Natural killer cell (primary cell): ENCODE data around the gene PITPNM3. TPM values are rescaled to one million over a fixed set of nuclear protein-coding genes. Genes with fewer than 3 reads are reported as not detected.

Experiments used
- ATAC-seq, 3 donors: fragments of 150-1000 bp in 2 of 3; fragments of 200-7000 bp in 1 of 3; cut with Tn5 transposase; 1 replicate in 1 of 3; 2 replicates in 2 of 3; pipeline ENCODE4 v1.10.0; 2021; ENCODE audit warnings: mild to moderate bottlenecking in 2 of 3, moderate library complexity in 2 of 3
- DNase-seq, 2 donors: peaks; one replicate each; pipeline versions ENCODE4 v3.0.0 to v3.0.0-alpha.2; 2013 to 2021; ENCODE audit warnings: mixed read lengths in 1 of 2
- H3K27ac ChIP-seq: one replicate; pipeline ENCODE4 v1.5.1; 2013; ENCODE audit warnings: mild to moderate bottlenecking, low read length
- H3K27me3 ChIP-seq: one replicate; pipeline ENCODE4 v1.6.1; 2013; ENCODE audit warnings: low read length; ENCODE audit not compliant: control insufficient read depth, insufficient read depth
- H3K36me3 ChIP-seq: one replicate; pipeline ENCODE4 v1.6.1; 2013; ENCODE audit warnings: low read length; ENCODE audit not compliant: control insufficient read depth, insufficient read depth
- H3K4me1 ChIP-seq: one replicate; pipeline ENCODE4 v1.6.1; 2013; ENCODE audit warnings: low read length; ENCODE audit not compliant: control insufficient read depth, insufficient read depth
- H3K4me3 ChIP-seq: one replicate; pipeline ENCODE4 v1.5.1; 2013; ENCODE audit warnings: low read length
- H3K9me3 ChIP-seq: one replicate; pipeline ENCODE4 v1.6.1; 2013; ENCODE audit warnings: low read length; ENCODE audit not compliant: control insufficient read depth, insufficient read depth
- H3K27ac Mint-ChIP-seq, 2 donors: one replicate each; pipeline ENCODE4 v1.8.0; 2022; ENCODE audit warnings: mild to moderate bottlenecking in 2 of 2, mixed read lengths in 2 of 2, moderate library complexity in 1 of 2
- H3K27me3 Mint-ChIP-seq, 2 donors: one replicate each; pipeline ENCODE4 v1.8.0; 2022; ENCODE audit warnings: low read depth in 2 of 2, mixed read lengths in 2 of 2
- H3K36me3 Mint-ChIP-seq: one replicate; pipeline ENCODE4 v1.8.0; 2022; ENCODE audit warnings: mixed read lengths
- H3K4me1 Mint-ChIP-seq, 2 donors: one replicate each; pipeline ENCODE4 v1.8.0; 2022; ENCODE audit warnings: mixed read lengths in 2 of 2
- H3K4me3 Mint-ChIP-seq: one replicate; pipeline ENCODE4 v1.8.0; 2022; ENCODE audit warnings: mild to moderate bottlenecking, moderate library complexity, mixed read lengths
- H3K9me3 Mint-ChIP-seq, 2 donors: one replicate each; pipeline ENCODE4 v1.8.0; 2022; ENCODE audit warnings: mixed read lengths in 2 of 2
- WGBS: methylation state at CpG from one replicate; pipeline ENCODE4 v1.1.7; 2013; ENCODE audit warnings: missing lambda C conversion rate; ENCODE audit not compliant: insufficient coverage; 5-methylcytosine and 5-hydroxymethylcytosine counted together
- intact Hi-C: fragments of 100-400 bp; cut with micrococcal nuclease; formaldehyde crosslinking; loops from one replicate; pipeline ENCODE4 v1.14.2; 2022
- total RNA-seq, 4 donors: library from RNA; stranded (reverse); fragments of 120-200 nt in 1 of 4; gene quantifications; one replicate each; pipeline versions ENCODE4 v1.2.3 to v1.2.4, GENCODE V29; 2013 to 2022
- TF ChIP-seq, protein P1 (sequence below): fragments of 200-600 bp; IDR thresholded peaks from one replicate; pipeline ENCODE4 v1.8.0; 2022; ENCODE audit warnings: antibody characterized with exemption

The PITPNM3 gene
- total RNA-seq, 3 donors from 2014 or later (not counting 1 experiment from before 2014, with no cell fraction given), result 0.42 to 0.75 (median 0.50) TPM

DNA sequence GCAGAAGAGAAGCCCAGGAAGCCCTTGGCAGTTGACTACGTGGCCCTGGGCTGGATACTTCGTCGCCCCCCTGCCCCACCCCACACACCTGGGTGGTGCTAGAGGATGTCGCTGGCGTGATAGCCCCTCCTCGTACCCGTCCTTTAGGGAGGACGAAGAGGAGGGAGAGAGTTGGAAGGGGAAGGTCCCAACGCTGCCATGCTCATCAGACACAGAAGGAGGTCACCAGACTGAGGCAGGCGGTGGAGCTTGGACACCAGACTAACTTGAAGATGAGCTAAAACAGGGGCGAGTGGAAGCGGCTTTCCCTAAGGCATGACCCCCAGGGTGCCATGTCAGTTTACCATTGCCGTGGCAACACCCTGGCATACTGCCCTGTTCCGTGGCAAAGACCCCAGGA lies 132.4 kb downstream of the PITPNM3 start:
- intact Hi-C loops, result no loop called here
- H3K27me3 Mint-ChIP-seq, result peaks cover 22 to 24% of the 10 kb centered on the region in 2 donors

DNA sequence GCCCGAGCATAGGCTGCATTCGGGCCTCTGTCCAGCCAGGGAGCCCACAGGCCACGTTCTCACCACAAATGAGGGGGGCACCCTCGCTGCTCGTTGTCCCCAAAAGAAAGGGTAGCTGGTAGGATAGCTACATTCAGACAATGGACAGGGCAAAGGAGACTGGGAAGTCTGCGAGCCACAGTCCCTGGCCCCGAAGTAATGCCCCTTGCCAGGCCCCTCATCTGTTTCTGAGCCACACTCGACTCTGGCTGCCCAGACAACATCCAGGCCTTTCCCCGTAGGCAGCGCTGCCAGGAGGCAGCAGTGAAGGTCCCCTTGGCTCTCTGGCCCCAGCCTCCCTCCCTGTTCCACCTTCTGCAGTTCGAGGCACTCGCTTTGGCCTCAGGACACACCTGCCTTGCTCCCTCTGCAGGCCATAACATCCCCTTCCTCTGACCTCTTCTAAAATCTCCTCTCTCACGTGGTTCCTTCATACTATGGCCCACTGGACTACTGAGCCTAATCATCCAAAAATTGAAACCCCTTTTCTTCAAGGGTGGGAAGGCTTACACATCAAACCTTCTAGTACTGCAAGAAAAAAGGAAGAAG lies 133.6 kb downstream of the PITPNM3 start:
- Histone ChIP-seq H3K36me3 (no peaks in the 10 kb centered on the region), H3K27ac (no peak overlapping the region), H3K4me1 (peaks cover 21% of the 10 kb centered on the region), H3K9me3 (no peaks in the 10 kb centered on the region), H3K27me3 (no peaks in the 10 kb centered on the region), H3K4me3 (no peak overlapping the region)
- intact Hi-C loops, result loop anchor here (1.0 kb wide), 2 partner anchors 830 to 835 kb away; no protein-coding TSS in a partner anchor
- H3K27ac Mint-ChIP-seq, result no peak overlapping the region
- TF ChIP-seq, protein P1, sequence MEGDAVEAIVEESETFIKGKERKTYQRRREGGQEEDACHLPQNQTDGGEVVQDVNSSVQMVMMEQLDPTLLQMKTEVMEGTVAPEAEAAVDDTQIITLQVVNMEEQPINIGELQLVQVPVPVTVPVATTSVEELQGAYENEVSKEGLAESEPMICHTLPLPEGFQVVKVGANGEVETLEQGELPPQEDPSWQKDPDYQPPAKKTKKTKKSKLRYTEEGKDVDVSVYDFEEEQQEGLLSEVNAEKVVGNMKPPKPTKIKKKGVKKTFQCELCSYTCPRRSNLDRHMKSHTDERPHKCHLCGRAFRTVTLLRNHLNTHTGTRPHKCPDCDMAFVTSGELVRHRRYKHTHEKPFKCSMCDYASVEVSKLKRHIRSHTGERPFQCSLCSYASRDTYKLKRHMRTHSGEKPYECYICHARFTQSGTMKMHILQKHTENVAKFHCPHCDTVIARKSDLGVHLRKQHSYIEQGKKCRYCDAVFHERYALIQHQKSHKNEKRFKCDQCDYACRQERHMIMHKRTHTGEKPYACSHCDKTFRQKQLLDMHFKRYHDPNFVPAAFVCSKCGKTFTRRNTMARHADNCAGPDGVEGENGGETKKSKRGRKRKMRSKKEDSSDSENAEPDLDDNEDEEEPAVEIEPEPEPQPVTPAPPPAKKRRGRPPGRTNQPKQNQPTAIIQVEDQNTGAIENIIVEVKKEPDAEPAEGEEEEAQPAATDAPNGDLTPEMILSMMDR, result no peak
- no peak overlapping the region for H3K4me3 Mint-ChIP-seq
- ATAC-seq, result no peak
- peaks cover 11 to 19% of the 10 kb centered on the region in 2 donors for H3K4me1 Mint-ChIP-seq
- H3K27me3 Mint-ChIP-seq, result peaks cover 22 to 23% of the 10 kb centered on the region in 2 donors
- 77% methylated on average over 13 of the region's 13 CpGs for WGBS
- no peaks in the 10 kb centered on the region for H3K9me3 Mint-ChIP-seq
- H3K36me3 Mint-ChIP-seq, result no peaks in the 10 kb centered on the region
- DNase-seq, result no peak

More for the DNA sequence above, 132.4 kb downstream of the PITPNM3 start:
- Histone ChIP-seq H3K27ac (no peak overlapping the region), H3K4me3 (no peak overlapping the region), H3K27me3 (no peaks in the 10 kb centered on the region), H3K36me3 (no peaks in the 10 kb centered on the region), H3K4me1 (peaks cover 27% of the 10 kb centered on the region), H3K9me3 (no peaks in the 10 kb centered on the region)
- ATAC-seq, result no peak
- H3K36me3 Mint-ChIP-seq, result no peaks in the 10 kb centered on the region
- H3K4me3 Mint-ChIP-seq, result no peak overlapping the region
- H3K9me3 Mint-ChIP-seq, result no peaks in the 10 kb centered on the region
- no peak for DNase-seq
- WGBS, result 82% methylated on average over 13 of the region's 14 CpGs
- peaks cover 11 to 19% of the 10 kb centered on the region in 2 donors for H3K4me1 Mint-ChIP-seq
- TF ChIP-seq, protein P1, result no peak
- H3K27ac Mint-ChIP-seq, result no peak overlapping the region

DNA sequence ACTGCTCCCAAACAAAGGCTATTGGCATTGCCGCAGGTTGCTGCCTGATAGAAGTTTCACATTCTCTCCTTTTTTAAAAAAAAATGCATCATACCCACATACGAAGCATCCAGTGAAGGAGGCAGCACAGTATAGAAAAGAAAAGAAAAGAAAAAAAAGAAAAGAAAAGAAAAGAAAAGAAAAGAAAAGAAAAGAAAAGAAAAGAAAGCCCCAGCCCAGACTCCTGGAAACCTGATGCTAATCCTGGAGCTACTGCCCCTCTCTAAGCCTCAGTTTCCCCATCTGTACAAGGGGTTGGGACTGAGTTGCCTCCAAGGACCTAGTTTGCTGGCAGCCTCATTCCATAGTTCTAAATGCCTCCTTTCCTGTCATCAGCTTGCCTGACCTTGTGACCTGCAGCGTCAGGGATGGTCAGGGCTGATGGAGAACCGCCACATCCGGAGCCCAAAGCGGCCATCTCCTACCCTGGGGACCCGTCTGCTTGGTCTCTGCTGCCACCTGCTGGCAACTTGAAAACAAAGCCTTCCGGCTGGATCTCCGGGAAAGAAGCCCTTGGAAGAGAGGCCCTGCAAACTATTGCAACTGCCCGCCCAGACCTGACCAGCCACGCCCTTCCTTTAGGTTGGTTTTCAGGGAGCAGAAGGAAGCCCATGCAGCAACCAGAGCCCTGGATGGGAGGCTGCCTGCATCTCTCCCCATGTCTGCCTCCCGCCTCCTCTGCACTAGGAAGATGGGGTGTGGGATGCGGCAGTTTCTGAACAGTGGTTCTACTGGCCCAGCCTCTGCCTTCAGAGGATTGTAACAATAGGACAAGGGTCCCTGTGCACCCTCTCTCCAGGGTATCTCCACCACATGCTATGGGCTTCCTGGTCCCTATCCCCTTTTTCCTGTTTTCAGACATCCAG lies 134.4 kb downstream of the PITPNM3 start:
- Mint-ChIP-seq H3K27me3 (peaks cover 15 to 22% of the 10 kb centered on the region in 2 donors), H3K4me3 (no peak overlapping the region)
- WGBS, result 24% methylated on average over 12 of the region's 13 CpGs

More for the DNA sequence above, 134.4 kb downstream of the PITPNM3 start:
- H3K4me1 Mint-ChIP-seq, result peaks cover 3 to 11% of the 10 kb centered on the region in 2 donors
- Histone ChIP-seq H3K36me3 (no peaks in the 10 kb centered on the region), H3K27me3 (no peaks in the 10 kb centered on the region), H3K27ac (no peak overlapping the region), H3K4me3 (no peak overlapping the region), H3K9me3 (no peaks in the 10 kb centered on the region), H3K4me1 (peaks cover 13% of the 10 kb centered on the region)
- intact Hi-C loops, result loop anchor here (1.0 kb wide), 2 partner anchors 830 to 835 kb away; no protein-coding TSS in a partner anchor
- TF ChIP-seq, protein P1, result peak; percentile 86
- peak; percentile 68 to 82 for DNase-seq
- H3K27ac Mint-ChIP-seq, result peak overlapping the region in 1 of 2 donors; percentile 21
- no peaks in the 10 kb centered on the region for H3K9me3 Mint-ChIP-seq
- no peaks in the 10 kb centered on the region for H3K36me3 Mint-ChIP-seq
- peak; percentile 73 to 92 (median 91) for ATAC-seq
